ENCODE results near the gene SIRPD. TPM values are rescaled to one million over a fixed set of nuclear protein-coding genes. Genes with fewer than 3 reads are reported as not detected.

SIRPD gene
- total RNA-seq, 1 experiment from 2014 or later, result not detected

DNA sequence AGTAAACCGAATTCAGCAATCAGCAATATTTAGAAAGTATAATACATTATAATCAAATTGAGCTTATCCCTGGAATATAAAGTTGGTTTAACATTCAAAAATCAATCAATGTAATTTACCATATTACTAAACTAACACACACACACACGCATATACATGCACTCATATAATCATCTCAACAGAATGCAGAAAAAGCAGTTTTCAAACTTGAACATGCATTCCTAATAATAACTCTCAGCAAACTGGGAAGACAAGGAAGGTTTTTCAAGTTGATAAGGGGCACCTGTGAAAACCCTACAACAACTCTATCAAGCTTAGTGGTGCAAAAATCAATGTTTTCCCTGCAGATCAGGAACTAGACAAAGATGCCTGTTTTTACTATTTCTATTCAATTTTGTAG lies 70.9 kb downstream of the SIRPD start:
- intact Hi-C loops (cut with micrococcal nuclease), result no loop called here
- no peaks in the 10 kb centered on the region for H3K27me3 Mint-ChIP-seq (ENCODE audit: insufficient read depth, unreplicated experiment)
- ChIA-PET CTCF (interaction anchor here (5.0 kb wide), 1 partner anchor 17 kb away, joined by 26 read pairs; no protein-coding TSS in a partner anchor), POLR2A (interaction anchor here (0.8 to 5.3 kb wide), 4 partner anchors 8 to 161 kb away, joined by 3 to 108 read pairs (median 6); no protein-coding TSS in a partner anchor)
- no peak overlapping the region for H3K27ac Mint-ChIP-seq (ENCODE audit: low read depth, unreplicated experiment)
- H3K4me3 Mint-ChIP-seq (ENCODE audit: unreplicated experiment), result no peak overlapping the region
- TF ChIP-seq, protein P1, sequence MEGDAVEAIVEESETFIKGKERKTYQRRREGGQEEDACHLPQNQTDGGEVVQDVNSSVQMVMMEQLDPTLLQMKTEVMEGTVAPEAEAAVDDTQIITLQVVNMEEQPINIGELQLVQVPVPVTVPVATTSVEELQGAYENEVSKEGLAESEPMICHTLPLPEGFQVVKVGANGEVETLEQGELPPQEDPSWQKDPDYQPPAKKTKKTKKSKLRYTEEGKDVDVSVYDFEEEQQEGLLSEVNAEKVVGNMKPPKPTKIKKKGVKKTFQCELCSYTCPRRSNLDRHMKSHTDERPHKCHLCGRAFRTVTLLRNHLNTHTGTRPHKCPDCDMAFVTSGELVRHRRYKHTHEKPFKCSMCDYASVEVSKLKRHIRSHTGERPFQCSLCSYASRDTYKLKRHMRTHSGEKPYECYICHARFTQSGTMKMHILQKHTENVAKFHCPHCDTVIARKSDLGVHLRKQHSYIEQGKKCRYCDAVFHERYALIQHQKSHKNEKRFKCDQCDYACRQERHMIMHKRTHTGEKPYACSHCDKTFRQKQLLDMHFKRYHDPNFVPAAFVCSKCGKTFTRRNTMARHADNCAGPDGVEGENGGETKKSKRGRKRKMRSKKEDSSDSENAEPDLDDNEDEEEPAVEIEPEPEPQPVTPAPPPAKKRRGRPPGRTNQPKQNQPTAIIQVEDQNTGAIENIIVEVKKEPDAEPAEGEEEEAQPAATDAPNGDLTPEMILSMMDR (IDR thresholded peaks at IDR 0.05; ENCODE audit: unreplicated experiment), result no peak
- no peaks in the 10 kb centered on the region for H3K36me3 Mint-ChIP-seq (ENCODE audit: insufficient read depth, unreplicated experiment)
- peaks cover 34% of the 10 kb centered on the region for H3K4me1 Mint-ChIP-seq (ENCODE audit: insufficient read depth, unreplicated experiment)
- BruUV-seq (replicated peaks), result no TSS peak
- H3K9me3 Mint-ChIP-seq (ENCODE audit: unreplicated experiment), result peaks cover 5% of the 10 kb centered on the region
- DNase-seq (ENCODE audit: unreplicated experiment), result no peak

DNA sequence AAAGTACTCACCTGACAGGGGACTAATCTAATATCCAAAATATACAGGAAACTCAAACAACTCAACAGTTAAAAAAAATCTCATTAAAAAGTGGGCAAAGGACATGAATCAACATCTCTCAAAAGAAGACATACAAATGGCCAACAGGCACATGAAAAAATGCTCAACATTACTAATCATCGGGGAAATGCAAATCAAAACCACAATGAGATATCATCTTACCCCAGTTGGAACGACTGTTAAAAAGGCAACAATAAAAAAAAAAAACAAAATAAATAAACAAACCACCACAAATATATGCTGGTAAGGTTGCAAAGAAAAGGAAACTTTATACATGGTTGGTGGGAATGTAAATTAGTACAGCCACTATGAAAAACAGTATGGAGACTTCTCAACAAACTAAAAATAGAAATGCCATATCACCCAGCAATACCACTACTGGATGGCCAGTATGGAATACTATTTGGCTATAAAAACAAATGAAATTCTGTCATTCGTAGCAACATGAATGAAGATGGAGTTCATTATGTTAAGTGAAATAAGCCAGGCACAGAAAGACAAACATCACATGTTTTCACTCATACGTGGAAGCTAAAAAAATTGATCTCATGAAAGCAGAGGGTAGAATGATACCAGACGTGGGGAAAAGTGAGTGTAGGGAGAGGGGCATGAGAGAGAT lies 72.9 kb downstream of the SIRPD start:
- H3K27ac Mint-ChIP-seq (ENCODE audit: low read depth, unreplicated experiment), result no peak overlapping the region
- intact Hi-C loops (cut with micrococcal nuclease), result no loop called here
- H3K36me3 Mint-ChIP-seq (ENCODE audit: insufficient read depth, unreplicated experiment), result no peaks in the 10 kb centered on the region
- no TSS peak for BruUV-seq (replicated peaks)
- H3K9me3 Mint-ChIP-seq (ENCODE audit: unreplicated experiment), result peaks cover 5% of the 10 kb centered on the region
- CTCF ChIA-PET, result interaction anchor here (0.9 to 5.0 kb wide), 2 partner anchors 9 to 19 kb away, joined by 3 to 26 read pairs; no protein-coding TSS in a partner anchor
- no peak overlapping the region for H3K4me3 Mint-ChIP-seq (ENCODE audit: unreplicated experiment)
- TF ChIP-seq, protein P1 (IDR thresholded peaks at IDR 0.05; ENCODE audit: unreplicated experiment), result no peak
- no peaks in the 10 kb centered on the region for H3K27me3 Mint-ChIP-seq (ENCODE audit: insufficient read depth, unreplicated experiment)
- peaks cover 26% of the 10 kb centered on the region for H3K4me1 Mint-ChIP-seq (ENCODE audit: insufficient read depth, unreplicated experiment)
- DNase-seq (ENCODE audit: unreplicated experiment), result no peak
- POLR2A ChIA-PET, result interaction anchor here (0.9 to 1.5 kb wide), 5 partner anchors 9 to 157 kb away, joined by 3 to 7 read pairs (median 5); no protein-coding TSS in a partner anchor

Other genes starting within 250 kb of the SIRPD start
- gene SDCBP2, start 228.6 kb downstream of the SIRPD start, total RNA-seq (2022), result 8.3 and 11.8 TPM in 2 replicates
- gene FKBP1A, start 164.7 kb downstream of the SIRPD start, total RNA-seq (2022), result 209 and 217 TPM in 2 replicates
- gene NSFL1C, start 90.9 kb downstream of the SIRPD start, total RNA-seq (2022), result 63.3 and 76.1 TPM in 2 replicates
- 1.3 and 1.8 TPM in 2 replicates for gene SIRPB2, start 66.3 kb downstream of the SIRPD start, total RNA-seq (2022)
- 1.4 and 2.4 TPM in 2 replicates for gene SIRPB1, start 62.3 kb upstream of the SIRPD start, total RNA-seq (2022)
- gene SIRPG, start 100.1 kb upstream of the SIRPD start, total RNA-seq (2022), result not detected in 2 replicates